GM18505 (cell line): Measurements from ENCODE around the gene APOBEC3G.
A peak's percentile ranks its signal among the peaks of the same experiment; 100 is the strongest.

Experiments used
- ATAC-seq: cut with Tn5 transposase; IDR thresholded peaks from one replicate; pipeline ENCODE4 v1.9.1; 2021; ENCODE audit not compliant: unreplicated experiment
- POLR2A ChIP-seq: IDR thresholded peaks from 4 replicates; pipeline ENCODE4 v1.6.1; 2011; ENCODE audit warnings: borderline replicate concordance; ENCODE audit not compliant: insufficient read depth, insufficient read length; ENCODE audit errors: extremely low read depth

The APOBEC3G gene

GRCh38 chr22:39080052-39080762, 3.1 kb downstream of the APOBEC3G start:
- no peak for TF ChIP-seq POLR2A
- no peak for ATAC-seq

- no peak for ATAC-seq
- no peak for TF ChIP-seq POLR2A
Measured at GRCh38 chr22:39081016-39081415, 3.9 kb downstream of the APOBEC3G start.

GRCh38 chr22:39081598-39081997, 4.5 kb downstream of the APOBEC3G start:
- ATAC-seq: no peak
- TF ChIP-seq POLR2A: no peak

- TF ChIP-seq POLR2A: peak; percentile 13
- ATAC-seq: no peak
Measured at GRCh38 chr22:39083212-39084165, 6.4 kb downstream of the APOBEC3G start.

- no peak for TF ChIP-seq POLR2A
- no peak for ATAC-seq
Measured at GRCh38 chr22:39084666-39085065, 7.6 kb downstream of the APOBEC3G start.

GRCh38 chr22:39087098-39087497, 10.0 kb downstream of the APOBEC3G start:
- TF ChIP-seq POLR2A: no peak
- no peak for ATAC-seq

- ATAC-seq: no peak
- TF ChIP-seq POLR2A: no peak
Measured at GRCh38 chr22:39087881-39088684, 11.0 kb downstream of the APOBEC3G start.

GRCh38 chr22:39088685-39089032, 11.6 kb downstream of the APOBEC3G start:
- TF ChIP-seq POLR2A: no peak
- ATAC-seq: no peak

- TF ChIP-seq POLR2A: no peak
- ATAC-seq: no peak
Measured at GRCh38 chr22:39089928-39090327, 12.9 kb downstream of the APOBEC3G start.

GRCh38 chr22:39090426-39091064, 13.5 kb downstream of the APOBEC3G start:
- no peak for TF ChIP-seq POLR2A
- no peak for ATAC-seq

- no peak for ATAC-seq
- no peak for TF ChIP-seq POLR2A
Measured at GRCh38 chr22:39091126-39092081, 14.3 kb downstream of the APOBEC3G start.
